KOPT-K1 (cell line): Measurements from ENCODE around the gene CEP72.
"Not testable (repeated sequence)": the region's sequence is repeated elsewhere in the genome, so short reads cannot be mapped to it uniquely, and the experiment has no call there.

ENCODE experiments used
- H3K27ac ChIP-seq: fragments of 200-600 bp; sonication (generic); 2 replicates; pipeline ENCODE4 v1.5.1; 2016; ENCODE audit warnings: antibody characterized with exemption, mild to moderate bottlenecking, low read depth, low read length; ENCODE audit not compliant: poor library complexity, severe bottlenecking
- H3K36me3 ChIP-seq: fragments of 200-600 bp; sonication (generic); 2 replicates; pipeline ENCODE4 v1.5.1; 2017; ENCODE audit warnings: antibody characterized with exemption, mild to moderate bottlenecking, low read length, moderate library complexity; ENCODE audit not compliant: insufficient read depth
- H3K9me3 ChIP-seq: fragments of 200-600 bp; sonication (generic); 2 replicates; pipeline ENCODE4 v1.5.1; 2017; ENCODE audit warnings: antibody characterized with exemption, low read length, mild to moderate bottlenecking; ENCODE audit not compliant: insufficient read depth, poor library complexity, severe bottlenecking

The CEP72 gene

GRCh38 chr5:574906-575305 lies 37.2 kb upstream of the CEP72 start:
- H3K27ac ChIP-seq, result no peak overlapping the region
- H3K36me3 ChIP-seq, result no peaks in the 10 kb centered on the region
- H3K9me3 ChIP-seq, result peaks cover 25% of the 10 kb centered on the region

GRCh38 chr5:575636-576035 lies 36.5 kb upstream of the CEP72 start:
- no peaks in the 10 kb centered on the region for H3K36me3 ChIP-seq
- no peak overlapping the region for H3K27ac ChIP-seq
- peaks cover 25% of the 10 kb centered on the region for H3K9me3 ChIP-seq

DNA sequence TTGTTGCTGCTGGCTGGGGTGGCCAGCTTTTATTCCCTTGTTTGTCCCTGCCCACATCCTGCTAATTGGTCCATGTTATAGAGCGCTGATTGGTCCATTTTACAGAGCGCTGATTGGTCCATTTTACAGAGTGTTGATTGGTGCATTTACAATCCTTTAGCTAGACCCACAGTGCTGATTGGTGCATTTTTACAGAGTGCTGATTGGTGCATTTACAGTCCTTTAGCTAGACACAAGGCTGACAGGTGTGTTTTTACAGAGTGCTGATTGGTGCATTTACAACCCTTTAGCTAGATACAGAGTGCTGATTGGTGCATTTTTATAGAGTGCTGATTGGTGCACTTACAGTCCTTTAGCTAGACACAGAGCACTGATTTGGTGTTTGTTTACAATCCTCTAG lies 34.9 kb upstream of the CEP72 start:
- H3K9me3 ChIP-seq, result peaks cover 25% of the 10 kb centered on the region
- not testable (repeated sequence) for H3K36me3 ChIP-seq, H3K27ac ChIP-seq

DNA sequence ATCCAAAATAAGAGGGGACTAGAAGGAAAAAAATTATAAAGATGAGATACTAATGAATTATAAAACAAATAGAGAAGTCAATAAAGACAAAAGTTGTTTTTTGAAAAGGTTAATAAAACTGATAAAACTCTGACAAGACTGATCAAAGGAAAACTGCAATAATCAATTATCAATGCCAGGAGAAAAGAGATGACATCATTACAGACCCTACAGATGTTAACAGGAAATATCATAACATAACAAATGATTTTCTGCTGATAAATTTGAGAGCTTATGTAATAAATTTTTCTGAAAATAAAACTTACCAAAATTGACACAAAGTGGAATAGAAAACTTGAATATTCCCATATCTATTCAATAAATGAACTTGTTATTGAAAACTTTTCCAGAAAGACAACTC lies 34.3 kb upstream of the CEP72 start:
- Histone ChIP-seq H3K9me3 (peaks cover 27% of the 10 kb centered on the region), H3K36me3 (no peaks in the 10 kb centered on the region), H3K27ac (no peak overlapping the region)

DNA sequence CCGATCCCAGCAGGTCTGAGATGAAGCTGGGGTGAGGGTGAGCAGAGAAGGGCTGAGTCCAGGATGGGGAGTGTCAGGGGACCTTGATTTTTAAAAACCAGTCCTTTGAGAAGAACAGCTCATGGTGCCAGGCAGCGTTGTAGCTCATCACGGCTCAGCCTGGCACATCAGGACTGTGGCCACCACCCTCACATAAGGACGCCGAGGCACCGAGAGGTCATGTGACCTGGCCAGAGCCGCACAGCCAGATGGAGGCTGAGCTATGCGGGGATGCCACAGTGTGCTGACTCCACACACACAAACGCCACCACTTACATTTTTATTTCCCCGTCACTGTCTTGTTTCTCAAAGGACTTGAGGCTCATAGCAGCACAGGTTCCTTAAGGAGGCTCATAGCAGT lies 32.9 kb upstream of the CEP72 start:
- no peaks in the 10 kb centered on the region for H3K36me3 ChIP-seq
- peaks cover 29% of the 10 kb centered on the region for H3K9me3 ChIP-seq
- no peak overlapping the region for H3K27ac ChIP-seq

DNA sequence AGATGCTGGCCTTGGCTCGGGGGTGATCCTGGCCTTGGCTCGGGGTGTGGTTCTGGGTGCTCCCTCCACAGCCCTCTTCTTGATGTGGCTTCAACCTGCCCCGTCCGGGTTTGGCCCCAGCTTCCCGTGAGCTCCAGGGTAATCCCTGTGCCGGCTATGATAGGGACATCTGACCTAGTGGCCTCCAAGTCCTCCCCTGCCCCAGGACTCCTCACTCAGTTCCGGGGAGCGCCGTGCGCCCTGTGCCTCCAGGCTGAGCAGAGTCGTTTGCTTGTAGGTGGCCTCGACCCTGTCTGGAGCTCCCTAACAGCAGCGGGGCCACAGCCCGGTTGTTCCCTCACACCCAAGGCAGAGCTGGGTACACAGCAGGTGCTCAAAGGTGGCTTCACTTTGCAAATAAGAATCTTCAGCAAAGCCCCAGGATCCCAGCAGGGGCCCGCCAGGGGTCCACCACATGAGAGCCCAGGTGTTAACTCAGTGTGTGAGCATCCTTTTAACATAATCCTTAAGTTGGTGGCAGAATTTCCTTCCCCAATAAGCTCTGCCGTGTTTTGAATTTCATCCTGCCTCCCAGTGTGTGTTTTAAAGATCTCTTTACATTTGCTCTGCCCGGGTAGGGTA lies 32.3 kb upstream of the CEP72 start:
- H3K36me3 ChIP-seq, result no peaks in the 10 kb centered on the region
- H3K9me3 ChIP-seq, result peaks cover 29% of the 10 kb centered on the region
- H3K27ac ChIP-seq, result no peak overlapping the region

GRCh38 chr5:580436-580835 lies 31.7 kb upstream of the CEP72 start:
- no peaks in the 10 kb centered on the region for H3K36me3 ChIP-seq
- H3K27ac ChIP-seq, result no peak overlapping the region
- peaks cover 27% of the 10 kb centered on the region for H3K9me3 ChIP-seq

DNA sequence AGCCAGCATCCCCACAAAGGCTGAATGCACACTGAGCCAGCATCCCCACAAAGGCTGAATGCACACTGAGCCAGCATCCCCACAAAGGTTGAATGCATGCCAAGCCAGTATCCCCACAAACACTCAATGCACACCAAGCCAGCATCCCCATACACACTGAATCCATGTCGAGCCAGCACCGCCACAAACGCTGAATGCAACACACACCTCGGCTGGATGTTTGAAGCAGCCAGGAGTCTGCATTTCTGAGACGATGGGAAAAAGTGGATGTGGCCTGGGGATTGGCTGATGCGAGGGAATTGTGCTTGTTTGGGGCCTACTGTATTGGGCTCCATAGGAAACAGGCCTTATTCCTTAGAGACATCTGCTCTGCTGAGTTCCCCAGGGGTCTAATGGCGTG lies 30.9 kb upstream of the CEP72 start:
- Histone ChIP-seq H3K36me3 (no peaks in the 10 kb centered on the region), H3K27ac (no peak overlapping the region), H3K9me3 (peaks cover 19% of the 10 kb centered on the region)

DNA sequence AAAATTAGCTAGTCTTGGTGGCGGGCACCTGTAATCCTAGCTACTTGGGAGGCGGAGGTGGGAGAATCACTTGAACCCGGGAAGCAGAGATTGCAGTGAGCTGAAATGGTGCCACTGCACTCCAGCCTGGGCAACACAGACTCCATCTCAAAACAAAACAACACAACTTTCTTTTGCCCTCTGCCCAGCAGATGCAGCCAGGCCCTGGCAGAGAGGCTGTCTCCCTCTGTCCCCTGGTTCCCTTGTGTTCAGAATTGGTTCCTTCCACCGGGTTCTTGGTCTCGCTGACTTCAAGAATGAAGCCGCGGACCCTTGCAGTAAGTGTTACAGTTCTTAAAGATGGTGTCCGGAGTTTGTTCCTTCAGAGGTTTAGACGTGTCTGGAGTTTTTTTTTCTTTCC lies 30.2 kb upstream of the CEP72 start:
- Histone ChIP-seq H3K9me3 (peaks cover 12% of the 10 kb centered on the region), H3K36me3 (no peaks in the 10 kb centered on the region), H3K27ac (no peak overlapping the region)

- H3K36me3 ChIP-seq, H3K9me3 ChIP-seq, H3K27ac ChIP-seq: not testable (repeated sequence)
Measured at GRCh38 chr5:582445-582844, 29.7 kb upstream of the CEP72 start.

DNA sequence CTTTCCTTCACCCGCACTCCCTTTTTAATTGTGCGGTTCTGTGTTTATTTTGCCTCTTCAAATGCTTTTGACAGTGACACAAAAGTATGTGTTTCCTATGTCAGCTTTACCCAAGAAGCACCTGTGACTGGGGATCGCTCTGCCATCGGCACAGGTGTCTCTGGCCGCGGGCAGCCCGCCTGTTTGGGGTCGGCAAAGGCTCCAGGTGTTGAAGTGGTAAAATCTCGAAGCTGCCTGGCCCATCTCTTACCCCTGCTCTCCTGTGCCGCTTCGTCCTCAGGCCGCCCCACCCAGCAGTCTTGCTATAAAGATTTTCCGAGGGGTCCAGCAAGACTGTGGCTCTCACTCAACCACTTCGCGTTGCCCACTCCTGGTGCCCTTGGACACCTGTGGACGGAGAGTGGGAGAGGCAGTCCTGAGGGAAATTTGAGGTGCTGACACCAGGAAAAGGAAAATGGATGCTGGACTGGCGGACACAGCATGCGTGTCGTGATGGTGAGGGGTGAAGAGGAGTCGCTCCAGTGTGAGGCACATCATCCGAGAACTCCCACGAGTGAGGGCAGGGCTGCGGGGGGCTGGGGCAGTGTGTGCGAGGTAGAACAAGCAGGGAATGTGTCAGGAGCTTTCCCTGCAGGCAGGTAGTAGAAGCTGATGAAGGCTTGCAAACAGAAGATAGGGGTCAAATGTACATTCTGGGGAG lies 29.1 kb upstream of the CEP72 start:
- no peak overlapping the region for H3K27ac ChIP-seq
- H3K9me3 ChIP-seq, result peaks cover 7% of the 10 kb centered on the region
- H3K36me3 ChIP-seq, result no peaks in the 10 kb centered on the region

DNA sequence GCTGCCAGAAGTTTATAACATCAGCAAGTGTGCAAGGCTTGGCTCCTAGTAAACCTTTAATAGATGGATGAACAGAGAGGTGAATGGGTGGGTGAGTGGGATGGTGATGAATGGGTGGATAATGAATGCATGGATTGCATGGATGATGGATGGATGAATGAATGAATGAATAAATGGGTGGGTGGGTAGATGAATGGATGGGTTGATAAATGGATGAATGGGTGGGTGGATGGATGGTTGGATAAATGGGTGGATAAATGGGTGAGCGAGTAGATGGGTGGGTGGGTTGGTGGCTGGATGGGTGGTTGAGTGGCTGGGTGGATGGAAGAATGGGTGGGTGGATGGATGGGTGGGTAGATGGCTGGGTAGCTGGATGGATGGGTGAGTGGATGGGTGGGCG lies 28.5 kb upstream of the CEP72 start:
- Histone ChIP-seq H3K36me3 (no peaks in the 10 kb centered on the region), H3K9me3 (peaks cover 5% of the 10 kb centered on the region), H3K27ac (no peak overlapping the region)

DNA sequence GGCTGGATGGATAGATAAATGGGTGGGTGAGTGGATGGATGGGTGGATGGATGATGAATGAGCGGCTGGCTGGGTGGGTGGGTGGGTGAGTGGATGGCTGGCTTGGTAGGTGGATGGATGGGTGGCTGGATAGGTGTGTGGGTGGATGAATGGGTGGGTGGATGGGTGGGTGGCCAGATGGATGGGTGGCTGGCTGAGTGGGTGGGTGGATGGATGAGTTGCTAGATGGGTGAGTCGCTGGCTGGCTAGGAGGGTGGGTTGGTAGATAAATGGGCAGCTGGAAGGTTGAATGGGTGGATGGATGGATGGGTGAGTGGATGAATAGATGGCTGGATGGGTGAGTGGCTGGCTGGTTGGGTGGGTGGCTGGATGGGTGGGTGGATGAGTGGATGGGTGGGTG lies 27.9 kb upstream of the CEP72 start:
- Histone ChIP-seq H3K27ac (no peak overlapping the region), H3K9me3 (peaks cover 5% of the 10 kb centered on the region), H3K36me3 (no peaks in the 10 kb centered on the region)

DNA sequence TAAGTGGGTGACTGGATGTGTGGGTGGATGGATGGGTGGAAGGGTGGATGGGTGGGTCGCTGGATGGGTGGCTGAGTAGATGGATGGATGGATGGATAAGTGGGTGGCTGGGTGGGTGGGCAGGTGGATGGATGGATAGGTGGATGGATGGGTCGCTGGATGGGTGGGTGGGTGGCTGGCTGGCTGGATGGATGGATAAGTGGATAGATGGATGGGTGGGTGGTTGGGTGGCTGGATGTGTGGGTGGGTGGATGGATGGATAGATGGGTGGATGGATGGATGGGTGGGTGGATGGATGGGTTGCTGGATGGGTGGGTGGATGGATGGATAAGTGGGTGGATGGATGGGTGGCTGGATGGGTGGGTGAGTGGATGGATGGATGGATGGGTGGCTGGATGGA lies 27.3 kb upstream of the CEP72 start:
- H3K36me3 ChIP-seq, result no peaks in the 10 kb centered on the region
- no peak overlapping the region for H3K27ac ChIP-seq
- H3K9me3 ChIP-seq, result peaks cover 5% of the 10 kb centered on the region

- H3K36me3 ChIP-seq, result no peaks in the 10 kb centered on the region
- H3K27ac ChIP-seq, result no peak overlapping the region
- peaks cover 5% of the 10 kb centered on the region for H3K9me3 ChIP-seq
Measured at GRCh38 chr5:585556-585955, 26.6 kb upstream of the CEP72 start.

- Histone ChIP-seq H3K27ac (no peak overlapping the region), H3K36me3 (no peaks in the 10 kb centered on the region), H3K9me3 (peaks cover 5% of the 10 kb centered on the region)
Measured at GRCh38 chr5:585962-586628, 26.0 kb upstream of the CEP72 start.
